Osteoblast (primary cell): ENCODE measurements around the gene DDX1. TPM values are rescaled to one million over a fixed set of nuclear protein-coding genes. Genes with fewer than 3 reads are reported as not detected.

Experiments used
- DNase-seq: peaks from one replicate; pipeline ENCODE4 v3.0.0; 2011; ENCODE audit warnings: low spot score, mixed read lengths; ENCODE audit not compliant: insufficient read length; ENCODE audit errors: missing footprints
- H2AFZ ChIP-seq: 2 replicates; pipeline ENCODE4 v1.6.0; 2011; ENCODE audit warnings: mild to moderate bottlenecking, low read length
- H3K27ac ChIP-seq: 2 replicates; pipeline ENCODE4 v1.5.1; 2011; ENCODE audit warnings: mild to moderate bottlenecking, low read depth, low read length, moderate library complexity
- H3K27me3 ChIP-seq: 2 replicates; pipeline ENCODE4 v1.6.0; 2012; ENCODE audit warnings: mild to moderate bottlenecking, control low read depth, inconsistent platforms, low read length, moderate library complexity; ENCODE audit not compliant: insufficient read depth
- H3K36me3 ChIP-seq: 2 replicates; pipeline ENCODE4 v1.5.1; 2011; ENCODE audit warnings: mild to moderate bottlenecking, low read length, control low read depth, moderate library complexity; ENCODE audit not compliant: insufficient read depth
- H3K4me1 ChIP-seq: 2 replicates; pipeline ENCODE4 v1.5.1; 2011; ENCODE audit warnings: mild to moderate bottlenecking, low read length, control low read depth, moderate library complexity; ENCODE audit not compliant: insufficient read depth
- H3K4me2 ChIP-seq: 2 replicates; pipeline ENCODE4 v1.6.0; 2011; ENCODE audit warnings: mild to moderate bottlenecking, low read length; ENCODE audit not compliant: insufficient read depth
- H3K4me3 ChIP-seq: fragments of 200-600 bp; sonication (generic); 3 replicates; pipeline ENCODE4 v1.5.1; 2012; ENCODE audit warnings: mild to moderate bottlenecking, low read length, inconsistent platforms; ENCODE audit not compliant: insufficient read depth
- H3K79me2 ChIP-seq: 2 replicates; pipeline ENCODE4 v1.6.0; 2012; ENCODE audit warnings: mild to moderate bottlenecking, low read length, control low read depth, inconsistent platforms; ENCODE audit not compliant: insufficient read depth
- H3K9me3 ChIP-seq: 2 replicates; pipeline ENCODE4 v1.5.1; 2011; ENCODE audit warnings: low read depth, low read length, control low read depth
- H4K20me1 ChIP-seq: 2 replicates; pipeline ENCODE4 v1.6.0; 2012; ENCODE audit warnings: mild to moderate bottlenecking, low read length, control low read depth; ENCODE audit not compliant: insufficient read depth
- total RNA-seq: library from RNA; depleted of rRNA; stranded (reverse); fragments of >200 nt; gene quantifications from 2 replicates; pipeline ENCODE4 v1.2.3, GENCODE V29; 2012
- TF ChIP-seq, protein P1 (sequence below): IDR thresholded peaks from 2 replicates; pipeline ENCODE4 v1.5.1; 2011; ENCODE audit warnings: mild to moderate bottlenecking, low read depth, low read length, moderate library complexity; ENCODE audit errors: extremely low read depth

DDX1 gene
- total RNA-seq, 1 donor, result 76.0 TPM

DNA sequence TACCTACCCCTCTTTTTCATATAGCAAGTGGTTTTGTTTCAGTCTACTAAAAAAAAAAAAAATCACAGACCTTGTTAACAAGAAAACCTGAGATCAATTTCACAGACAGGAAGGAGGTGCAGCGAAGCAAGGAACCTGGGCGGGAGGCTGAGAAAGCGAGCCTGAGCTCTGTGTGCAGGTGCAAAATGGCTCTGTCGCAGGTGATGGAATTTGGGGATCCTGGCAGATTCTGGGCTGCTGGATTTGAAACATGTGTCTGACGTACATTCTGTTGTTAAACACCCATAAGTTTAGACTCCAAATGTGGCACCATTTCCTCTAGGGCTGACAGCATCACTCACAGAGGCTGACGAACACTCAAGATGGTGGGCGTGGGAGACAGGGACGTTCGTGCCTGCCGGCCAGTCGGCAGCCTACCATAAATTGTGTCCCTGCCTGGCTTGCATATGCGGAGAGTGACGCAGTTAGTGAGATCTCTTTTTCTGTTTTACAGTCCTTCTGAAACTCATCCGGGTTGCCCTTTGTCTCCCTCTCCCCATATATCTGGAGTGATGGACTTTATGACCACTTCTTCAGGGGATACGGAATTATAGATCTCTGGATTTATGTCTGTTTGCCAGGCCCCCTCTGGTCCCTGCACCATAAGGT lies 8.8 kb upstream of the DDX1 start:
- Histone ChIP-seq H3K27me3 (no peaks in the 10 kb centered on the region), H3K4me3 (no peak overlapping the region), H3K36me3 (no peaks in the 10 kb centered on the region), H2AFZ (peak overlapping the region; percentile 37), H3K4me2 (no peak overlapping the region), H3K79me2 (no peaks in the 10 kb centered on the region), H4K20me1 (no peaks in the 10 kb centered on the region), H3K4me1 (peaks cover 3% of the 10 kb centered on the region), H3K27ac (no peak overlapping the region), H3K9me3 (no peaks in the 10 kb centered on the region)
- DNase-seq, result no peak
- TF ChIP-seq, protein P1, sequence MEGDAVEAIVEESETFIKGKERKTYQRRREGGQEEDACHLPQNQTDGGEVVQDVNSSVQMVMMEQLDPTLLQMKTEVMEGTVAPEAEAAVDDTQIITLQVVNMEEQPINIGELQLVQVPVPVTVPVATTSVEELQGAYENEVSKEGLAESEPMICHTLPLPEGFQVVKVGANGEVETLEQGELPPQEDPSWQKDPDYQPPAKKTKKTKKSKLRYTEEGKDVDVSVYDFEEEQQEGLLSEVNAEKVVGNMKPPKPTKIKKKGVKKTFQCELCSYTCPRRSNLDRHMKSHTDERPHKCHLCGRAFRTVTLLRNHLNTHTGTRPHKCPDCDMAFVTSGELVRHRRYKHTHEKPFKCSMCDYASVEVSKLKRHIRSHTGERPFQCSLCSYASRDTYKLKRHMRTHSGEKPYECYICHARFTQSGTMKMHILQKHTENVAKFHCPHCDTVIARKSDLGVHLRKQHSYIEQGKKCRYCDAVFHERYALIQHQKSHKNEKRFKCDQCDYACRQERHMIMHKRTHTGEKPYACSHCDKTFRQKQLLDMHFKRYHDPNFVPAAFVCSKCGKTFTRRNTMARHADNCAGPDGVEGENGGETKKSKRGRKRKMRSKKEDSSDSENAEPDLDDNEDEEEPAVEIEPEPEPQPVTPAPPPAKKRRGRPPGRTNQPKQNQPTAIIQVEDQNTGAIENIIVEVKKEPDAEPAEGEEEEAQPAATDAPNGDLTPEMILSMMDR, result no peak

DNA sequence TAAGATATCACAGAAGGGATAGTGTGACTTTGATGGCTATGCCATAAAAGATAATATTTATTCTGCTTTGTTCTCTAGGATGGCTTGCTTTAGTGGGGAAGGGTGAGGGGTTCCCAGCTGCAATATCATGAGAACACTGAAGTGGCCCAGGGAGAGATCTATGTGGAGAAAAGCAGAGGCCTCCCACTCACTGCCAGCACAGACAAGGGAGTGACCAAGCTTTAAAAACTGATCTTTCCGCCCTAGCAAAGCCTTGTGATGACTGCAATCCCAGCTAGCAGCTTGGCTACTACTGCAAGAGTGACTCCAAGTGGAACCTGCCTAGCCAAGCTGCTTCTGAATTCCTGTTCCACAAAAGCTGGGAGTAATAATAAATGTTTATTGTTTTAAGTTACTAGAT lies 7.8 kb upstream of the DDX1 start:
- DNase-seq, result no peak
- Histone ChIP-seq H3K4me2 (no peak overlapping the region), H3K79me2 (no peaks in the 10 kb centered on the region), H3K27ac (no peak overlapping the region), H3K27me3 (no peaks in the 10 kb centered on the region), H4K20me1 (no peaks in the 10 kb centered on the region), H2AFZ (no peak overlapping the region), H3K4me1 (peaks cover 3% of the 10 kb centered on the region), H3K36me3 (no peaks in the 10 kb centered on the region), H3K9me3 (no peaks in the 10 kb centered on the region), H3K4me3 (no peak overlapping the region)
- TF ChIP-seq, protein P1, result no peak

- TF ChIP-seq, protein P1, result no peak
- H4K20me1 ChIP-seq, result no peaks in the 10 kb centered on the region
- no peaks in the 10 kb centered on the region for H3K9me3 ChIP-seq
- H3K27ac ChIP-seq, result no peak overlapping the region
- no peak overlapping the region for H3K4me3 ChIP-seq
- H3K79me2 ChIP-seq, result no peaks in the 10 kb centered on the region
- no peak overlapping the region for H2AFZ ChIP-seq
- H3K27me3 ChIP-seq, result no peaks in the 10 kb centered on the region
- H3K36me3 ChIP-seq, result no peaks in the 10 kb centered on the region
- no peak overlapping the region for H3K4me2 ChIP-seq
- peaks cover 3% of the 10 kb centered on the region for H3K4me1 ChIP-seq
- DNase-seq, result no peak
Measured at GRCh38 chr2:15584316-15584715, 7.4 kb upstream of the DDX1 start.

DNA sequence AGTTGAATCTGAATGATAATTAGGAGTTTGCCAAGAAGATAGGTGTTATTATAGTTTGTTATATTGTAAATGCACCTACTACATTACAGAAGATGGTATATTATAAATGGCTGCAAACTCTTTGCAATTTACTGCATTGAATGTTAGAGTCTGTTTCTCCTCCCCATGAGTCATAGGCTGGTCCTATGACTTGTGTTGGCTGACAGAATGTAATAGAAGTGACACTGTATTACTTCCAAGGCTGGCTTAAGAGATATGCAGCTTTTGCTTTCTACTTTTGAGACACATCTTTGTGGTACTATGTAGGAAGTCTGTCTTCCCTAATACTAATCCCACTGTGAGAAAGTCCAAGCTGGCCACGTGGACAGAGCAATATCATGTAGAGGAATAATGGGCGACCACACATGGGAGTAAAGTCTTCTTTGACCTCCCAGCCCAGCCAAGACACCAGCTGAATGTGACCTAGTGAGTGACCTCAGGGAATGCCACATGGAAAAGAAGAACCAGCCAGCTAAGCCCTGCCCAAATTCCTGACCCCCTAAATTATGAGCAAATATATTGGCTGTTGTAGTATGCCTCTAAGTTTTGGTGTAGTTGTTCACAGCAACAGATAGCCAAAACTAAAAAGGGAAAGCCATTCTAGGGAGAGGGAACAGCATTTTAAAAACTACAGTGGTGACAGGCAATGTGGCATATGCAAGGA lies 6.8 kb upstream of the DDX1 start:
- H3K79me2 ChIP-seq, result no peaks in the 10 kb centered on the region

More for the DNA sequence above, 6.8 kb upstream of the DDX1 start:
- no peaks in the 10 kb centered on the region for H3K9me3 ChIP-seq
- DNase-seq, result no peak
- no peaks in the 10 kb centered on the region for H4K20me1 ChIP-seq
- H2AFZ ChIP-seq, result no peak overlapping the region
- H3K4me3 ChIP-seq, result no peak overlapping the region
- no peaks in the 10 kb centered on the region for H3K36me3 ChIP-seq
- TF ChIP-seq, protein P1, result no peak
- H3K27ac ChIP-seq, result no peak overlapping the region
- no peak overlapping the region for H3K4me2 ChIP-seq
- no peaks in the 10 kb centered on the region for H3K4me1 ChIP-seq
- H3K27me3 ChIP-seq, result no peaks in the 10 kb centered on the region
